GM23338 (cell line): ENCODE results near the gene ERMN. TPM values are rescaled to one million over a fixed set of nuclear protein-coding genes. Genes with fewer than 3 reads are reported as not detected.

ENCODE experiments used
- ATAC-seq: fragments of 200-7000 bp; cut with Tn5 transposase; 3 replicates; pipeline ENCODE4 v1.9.1; 2020
- DNase-seq: peaks from one replicate; pipeline ENCODE4 v3.0.0-alpha.2; 2015; ENCODE audit warnings: low spot score
- H2AFZ ChIP-seq: fragments of 200-600 bp; sonication (generic); 2 replicates; pipeline ENCODE4 v1.8.0; 2016; ENCODE audit warnings: antibody characterized with exemption, mild to moderate bottlenecking, moderate library complexity
- H3F3A ChIP-seq: fragments of 200-600 bp; sonication (generic); replicated peaks from 2 replicates; pipeline ENCODE4 v1.8.0; 2017; ENCODE audit warnings: antibody characterized with exemption, mixed run types, low read depth
- H3K27ac ChIP-seq: fragments of 200-600 bp; sonication (generic); 2 replicates; pipeline ENCODE4 v1.6.1; 2016; ENCODE audit warnings: low read depth
- H3K27me3 ChIP-seq: fragments of 200-600 bp; sonication (generic); 2 replicates; pipeline ENCODE4 v1.8.0; 2016; ENCODE audit warnings: mild to moderate bottlenecking, mixed run types, moderate library complexity; ENCODE audit not compliant: insufficient read depth
- H3K36me3 ChIP-seq: fragments of 200-600 bp; sonication (generic); 2 replicates; pipeline ENCODE4 v1.8.0; 2016; ENCODE audit warnings: mild to moderate bottlenecking; ENCODE audit not compliant: insufficient read depth
- H3K4me1 ChIP-seq: fragments of 200-600 bp; sonication (generic); 2 replicates; pipeline ENCODE4 v1.8.0; 2016; ENCODE audit warnings: mild to moderate bottlenecking, moderate library complexity; ENCODE audit not compliant: insufficient read depth
- H3K4me2 ChIP-seq: fragments of 200-600 bp; sonication (generic); 2 replicates; pipeline ENCODE4 v1.7.1; 2017; ENCODE audit warnings: mixed run types
- H3K4me3 ChIP-seq: fragments of 200-600 bp; sonication (generic); 2 replicates; pipeline ENCODE4 v1.6.1; 2016; ENCODE audit warnings: mixed run types
- H3K79me2 ChIP-seq: fragments of 200-600 bp; sonication (generic); replicated peaks from 2 replicates; pipeline ENCODE4 v1.8.0; 2017; ENCODE audit warnings: mild to moderate bottlenecking; ENCODE audit not compliant: insufficient read depth
- H3K9me2 ChIP-seq: fragments of 200-600 bp; sonication (generic); 2 replicates; pipeline ENCODE4 v1.8.0; 2017; ENCODE audit not compliant: insufficient read depth
- H4K20me1 ChIP-seq: fragments of 200-600 bp; sonication (generic); replicated peaks from 2 replicates; pipeline ENCODE4 v1.8.0; 2017; ENCODE audit warnings: mild to moderate bottlenecking; ENCODE audit not compliant: insufficient read depth
- H3K27ac Mint-ChIP-seq: 2 replicates; pipeline ENCODE4 v1.8.0; 2020; ENCODE audit warnings: inconsistent platforms, mild to moderate bottlenecking, moderate library complexity, mixed read lengths
- H3K27me3 Mint-ChIP-seq: 3 replicates; pipeline ENCODE4 v1.8.0; 2022; ENCODE audit warnings: low read depth, mild to moderate bottlenecking, moderate library complexity, mixed read lengths, inconsistent platforms; ENCODE audit not compliant: insufficient read depth, poor library complexity
- H3K36me3 Mint-ChIP-seq: 3 replicates; pipeline ENCODE4 v1.8.0; 2021; ENCODE audit warnings: low read depth, mild to moderate bottlenecking, inconsistent platforms, moderate library complexity, mixed read lengths
- H3K4me1 Mint-ChIP-seq: 3 replicates; pipeline ENCODE4 v1.8.0; 2020; ENCODE audit warnings: mild to moderate bottlenecking, inconsistent platforms, mixed read lengths
- H3K4me3 Mint-ChIP-seq: 3 replicates; pipeline ENCODE4 v1.8.0; 2021; ENCODE audit warnings: moderate library complexity, mild to moderate bottlenecking, inconsistent platforms, mixed read lengths
- H3K9me3 Mint-ChIP-seq: 3 replicates; pipeline ENCODE4 v1.8.0; 2020; ENCODE audit warnings: moderate library complexity, mild to moderate bottlenecking, inconsistent platforms, mixed read lengths
- REST ChIP-seq: IDR thresholded peaks from one replicate; pipeline ENCODE4 v1.6.1; 2018; ENCODE audit warnings: antibody characterized with exemption; ENCODE audit not compliant: unreplicated experiment
- ZNF462 ChIP-seq: fragments of 250-450 bp; sonication (Bioruptor Pico); IDR thresholded peaks from 2 replicates; pipeline ENCODE4 v1.5.0; 2020; ENCODE audit warnings: mild to moderate bottlenecking, moderate library complexity
- polyA plus RNA-seq: library from polyadenylated mRNA; unstranded; fragments of >200 nt; fragmentation: Nextera tagmentation; extraction: Ambion mirVana; gene quantifications from 2 replicates; pipeline ENCODE4 v1.2.1, GENCODE V29; 2016
- total RNA-seq: library from RNA; depleted of rRNA; stranded (reverse); fragments of >200 nt; shearing (Covaris generic); gene quantifications from 2 replicates; pipeline ENCODE4 v1.2.3, GENCODE V29; 2014

ERMN gene
- total and polyA plus RNA-seq, 2 experiments from 2014 or later = 0.35 to 0.44 TPM

DNA sequence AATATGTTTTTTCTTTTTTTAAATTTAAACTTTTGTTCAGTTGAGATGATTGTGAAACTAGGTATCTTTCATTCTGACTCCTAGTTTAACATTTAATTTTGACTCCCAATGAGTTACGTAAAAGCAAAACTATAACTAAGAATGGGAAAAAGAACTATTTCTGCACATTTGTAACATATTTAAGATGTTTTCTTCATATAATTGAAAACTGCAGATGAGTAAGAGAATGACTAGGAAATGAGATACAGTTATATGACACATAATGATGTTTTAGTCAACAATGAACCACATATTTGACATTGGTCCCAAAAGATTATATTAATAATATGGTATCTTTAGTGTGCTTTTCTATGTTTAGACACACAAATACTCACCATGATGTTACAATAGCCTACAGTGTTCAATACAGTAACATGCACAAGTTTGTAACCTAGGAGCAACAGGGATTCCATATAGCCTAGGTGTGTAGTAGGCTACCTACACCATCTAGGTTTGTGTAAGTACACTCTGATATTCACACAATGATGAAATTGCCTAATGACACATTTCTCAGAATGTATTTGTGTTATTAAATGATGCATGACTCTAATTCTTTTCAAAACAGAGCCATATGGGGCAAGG is 12.6 kb downstream of the ERMN start:
- Histone ChIP-seq H3K9me2 (no peaks in the 10 kb centered on the region; the same call in 1 of the 2 replicates), H3K27me3 (no peaks in the 10 kb centered on the region), H3F3A (no peaks in the 10 kb centered on the region), H3K27ac (no peak overlapping the region), H3K4me1 (peaks cover 23% of the 10 kb centered on the region), H2AFZ (no peak overlapping the region), H3K4me2 (no peak overlapping the region), H4K20me1 (no peaks in the 10 kb centered on the region), H3K79me2 (no peaks in the 10 kb centered on the region), H3K36me3 (no peaks in the 10 kb centered on the region), H3K4me3 (no peak overlapping the region)
- DNase-seq = no peak
- Mint-ChIP-seq H3K4me3 (no peak overlapping the region), H3K27me3 (peaks cover 2% of the 10 kb centered on the region), H3K27ac (no peak overlapping the region), H3K4me1 (peaks cover 29% of the 10 kb centered on the region), H3K36me3 (no peaks in the 10 kb centered on the region), H3K9me3 (no peaks in the 10 kb centered on the region)
- ATAC-seq = no peak
- TF ChIP-seq ZNF462 (CRISPR knock-in tag) (no peak), REST (no peak)
